K562 (cell line): ENCODE data around the gene VPS11. TPM values are rescaled to one million over a fixed set of nuclear protein-coding genes. Genes with fewer than 3 reads are reported as not detected.

Experiments used
- ADNP ChIP-seq: fragments of 200-800 bp; sonication (Bioruptor generic); IDR thresholded peaks from 2 replicates; pipeline ENCODE4 v1.6.1; 2016; ENCODE audit warnings: missing genetic modification characterization, missing compliant biosample characterization
- ARID2 ChIP-seq: fragments of 450-650 bp; IDR thresholded peaks from 2 replicates; pipeline ENCODE4 v1.6.1; 2017; ENCODE audit warnings: antibody characterized with exemption, mild to moderate bottlenecking
- HDAC1 ChIP-seq, 2 experiments: fragments of 450-650 bp; IDR thresholded peaks; 2 replicates each; pipeline ENCODE4 v1.6.1; 2016 to 2017; ENCODE audit warnings: inconsistent platforms in 1 of 2, mild to moderate bottlenecking in 1 of 2, moderate library complexity in 1 of 2
- KLF10 ChIP-seq: fragments of 250-450 bp; sonication (Bioruptor Pico); IDR thresholded peaks from 2 replicates; pipeline ENCODE4 v1.6.1; 2021; ENCODE audit warnings: matching md5 sums
- MIER1 ChIP-seq: fragments of 450-650 bp; IDR thresholded peaks from 2 replicates; pipeline ENCODE4 v1.6.1; 2016; ENCODE audit warnings: antibody characterized with exemption, mild to moderate bottlenecking, low read depth
- POLR2AphosphoS2 ChIP-seq: IDR thresholded peaks from 2 replicates; pipeline ENCODE4 v1.6.1; 2012; ENCODE audit warnings: low read length, improper control_type of control experiment
- SIRT6 ChIP-seq: IDR thresholded peaks from one replicate; pipeline ENCODE4 v1.6.1; 2012; ENCODE audit warnings: low read depth, mild to moderate bottlenecking, control low read depth, inconsistent platforms, low read length, moderate library complexity
- TCF3 ChIP-seq: sonication (generic); formaldehyde crosslinking; IDR thresholded peaks from 2 replicates; pipeline ENCODE4 v1.4.0; 2020; ENCODE audit warnings: mild to moderate bottlenecking, missing genetic modification reagents
- ZKSCAN3 ChIP-seq: fragments of 250-450 bp; sonication (Bioruptor Pico); IDR thresholded peaks from 2 replicates; pipeline ENCODE4 v1.4.0; 2020
- ZNF354B ChIP-seq: fragments of 250-450 bp; sonication (Bioruptor Pico); IDR thresholded peaks from 2 replicates; pipeline ENCODE4 v1.4.0; 2020
- ZNF586 ChIP-seq: fragments of 450-650 bp; formaldehyde crosslinking; conservative IDR thresholded peaks from 2 replicates; pipeline ENCODE4 v1.4.0; 2020; ENCODE audit warnings: mild to moderate bottlenecking, moderate library complexity
- polyA plus RNA-seq, 8 experiments: library from polyadenylated mRNA; depleted of rRNA in 4 of 8; stranded (reverse) in 5 of 8; unstranded in 3 of 8; fragments of >200 nt; fragmentation: Nextera tagmentation in 2 of 8; fragmentation: Illumina TruSeq in 1 of 8; extraction: Ambion mirVana in 2 of 8; extraction: Trizol in 1 of 8; gene quantifications; 2 replicates each; pipeline versions ENCODE4 v1.2.1 to v1.2.3, GENCODE V29; 2011 to 2014; ENCODE audit warnings: inconsistent platforms in 1 of 8, missing spikeins in 1 of 8
- total RNA-seq, 7 experiments: library from RNA; depleted of rRNA in 6 of 7; stranded (reverse); fragments of >200 nt in 6 of 7; fragmentation: Illumina TruSeq in 2 of 7; extraction: Trizol in 2 of 7; gene quantifications; 2 replicates each; pipeline versions ENCODE4 v1.2.1 to v1.2.3, GENCODE V29; 2011 to 2021; ENCODE audit warnings: low replicate concordance in 1 of 7
- TF ChIP-seq, protein P1 (sequence below): fragments of 450-650 bp; IDR thresholded peaks from 2 replicates; pipeline ENCODE4 v1.6.1; 2017; ENCODE audit warnings: antibody characterized with exemption
- TF ChIP-seq, protein P2 (sequence below): fragments of 250-450 bp; sonication (Bioruptor Pico); IDR thresholded peaks from 2 replicates; pipeline ENCODE4 v1.5.1; 2021; ENCODE audit warnings: mild to moderate bottlenecking
- TF ChIP-seq, protein P3 (sequence below): fragments of 450-650 bp; formaldehyde crosslinking; IDR thresholded peaks from 2 replicates; pipeline ENCODE4 v1.4.0; 2022; ENCODE audit warnings: missing genetic modification characterization
- TF ChIP-seq, protein P4 (sequence below): fragments of 250-450 bp; sonication (Bioruptor Pico); IDR thresholded peaks from 2 replicates; pipeline ENCODE4 v1.8.0; 2022; ENCODE audit warnings: inconsistent platforms

VPS11 gene
- total and polyA plus RNA-seq, 9 of the 15 experiments (the other 6 are each of a cell fraction or from before 2014, with no cell fraction given) = 14.1 to 35.5 (median 27.5) TPM

DNA sequence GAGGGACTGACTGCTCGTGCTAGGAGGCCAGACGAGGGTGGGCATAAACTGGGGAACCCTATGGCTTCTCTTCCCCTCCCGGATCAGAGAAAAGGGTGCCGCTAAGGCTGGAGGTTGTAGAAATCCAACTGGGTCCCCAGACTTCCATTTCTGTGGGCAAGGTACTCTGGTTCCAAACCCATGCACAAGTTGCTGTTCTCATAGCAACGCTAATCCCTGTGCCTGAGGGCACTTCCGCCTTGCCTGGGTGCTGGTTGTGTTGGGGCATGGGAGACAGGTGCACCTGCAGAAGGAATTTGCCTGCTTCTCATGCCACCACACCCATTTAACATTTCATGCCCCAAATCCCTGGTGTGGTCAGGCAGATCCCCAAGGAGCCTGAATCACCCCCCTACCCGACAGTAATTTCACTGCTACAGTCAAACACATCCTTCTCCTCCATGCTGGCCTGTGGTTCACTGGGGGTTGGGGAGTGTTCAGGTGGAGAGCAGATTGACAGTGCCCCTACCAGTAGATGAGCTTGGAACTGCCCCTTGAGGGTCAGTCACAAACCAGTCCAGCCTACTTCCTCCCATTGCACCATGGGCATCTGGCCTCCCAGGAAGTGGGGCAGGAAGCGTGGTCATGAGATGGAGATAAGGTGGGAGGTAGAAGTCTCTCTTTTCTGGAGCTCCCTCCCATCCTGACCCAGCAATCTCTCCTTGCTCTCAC is 40.7 kb downstream of the VPS11 start (continued):
- TF ChIP-seq, protein P1, sequence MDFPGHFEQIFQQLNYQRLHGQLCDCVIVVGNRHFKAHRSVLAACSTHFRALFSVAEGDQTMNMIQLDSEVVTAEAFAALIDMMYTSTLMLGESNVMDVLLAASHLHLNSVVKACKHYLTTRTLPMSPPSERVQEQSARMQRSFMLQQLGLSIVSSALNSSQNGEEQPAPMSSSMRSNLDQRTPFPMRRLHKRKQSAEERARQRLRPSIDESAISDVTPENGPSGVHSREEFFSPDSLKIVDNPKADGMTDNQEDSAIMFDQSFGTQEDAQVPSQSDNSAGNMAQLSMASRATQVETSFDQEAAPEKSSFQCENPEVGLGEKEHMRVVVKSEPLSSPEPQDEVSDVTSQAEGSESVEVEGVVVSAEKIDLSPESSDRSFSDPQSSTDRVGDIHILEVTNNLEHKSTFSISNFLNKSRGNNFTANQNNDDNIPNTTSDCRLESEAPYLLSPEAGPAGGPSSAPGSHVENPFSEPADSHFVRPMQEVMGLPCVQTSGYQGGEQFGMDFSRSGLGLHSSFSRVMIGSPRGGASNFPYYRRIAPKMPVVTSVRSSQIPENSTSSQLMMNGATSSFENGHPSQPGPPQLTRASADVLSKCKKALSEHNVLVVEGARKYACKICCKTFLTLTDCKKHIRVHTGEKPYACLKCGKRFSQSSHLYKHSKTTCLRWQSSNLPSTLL = no peak
- no peak for TF ChIP-seq TCF3 (CRISPR knock-in tag)
- no peak for TF ChIP-seq ZNF354B
- no peak for TF ChIP-seq ARID2
- no peak for TF ChIP-seq ZNF586 (CRISPR knock-in tag)
- TF ChIP-seq, protein P2, sequence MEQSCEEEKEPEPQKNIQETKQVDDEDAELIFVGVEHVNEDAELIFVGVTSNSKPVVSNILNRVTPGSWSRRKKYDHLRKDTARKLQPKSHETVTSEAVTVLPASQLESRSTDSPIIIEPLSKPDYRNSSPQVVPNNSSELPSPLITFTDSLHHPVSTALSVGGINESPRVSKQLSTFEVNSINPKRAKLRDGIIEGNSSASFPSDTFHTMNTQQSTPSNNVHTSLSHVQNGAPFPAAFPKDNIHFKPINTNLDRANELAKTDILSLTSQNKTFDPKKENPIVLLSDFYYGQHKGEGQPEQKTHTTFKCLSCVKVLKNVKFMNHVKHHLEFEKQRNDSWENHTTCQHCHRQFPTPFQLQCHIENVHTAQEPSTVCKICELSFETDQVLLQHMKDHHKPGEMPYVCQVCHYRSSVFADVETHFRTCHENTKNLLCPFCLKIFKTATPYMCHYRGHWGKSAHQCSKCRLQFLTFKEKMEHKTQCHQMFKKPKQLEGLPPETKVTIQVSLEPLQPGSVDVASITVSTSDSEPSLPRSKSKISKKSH (CRISPR knock-in tag) = no peak
- TF ChIP-seq KLF10 = no peak
- no peak for TF ChIP-seq SIRT6
- TF ChIP-seq HDAC1 (IDR thresholded peaks at IDR 0.05) = peak in 1 of 2 experiments; percentile 76; a peak in 1 of 4 replicates
- TF ChIP-seq, protein P3, sequence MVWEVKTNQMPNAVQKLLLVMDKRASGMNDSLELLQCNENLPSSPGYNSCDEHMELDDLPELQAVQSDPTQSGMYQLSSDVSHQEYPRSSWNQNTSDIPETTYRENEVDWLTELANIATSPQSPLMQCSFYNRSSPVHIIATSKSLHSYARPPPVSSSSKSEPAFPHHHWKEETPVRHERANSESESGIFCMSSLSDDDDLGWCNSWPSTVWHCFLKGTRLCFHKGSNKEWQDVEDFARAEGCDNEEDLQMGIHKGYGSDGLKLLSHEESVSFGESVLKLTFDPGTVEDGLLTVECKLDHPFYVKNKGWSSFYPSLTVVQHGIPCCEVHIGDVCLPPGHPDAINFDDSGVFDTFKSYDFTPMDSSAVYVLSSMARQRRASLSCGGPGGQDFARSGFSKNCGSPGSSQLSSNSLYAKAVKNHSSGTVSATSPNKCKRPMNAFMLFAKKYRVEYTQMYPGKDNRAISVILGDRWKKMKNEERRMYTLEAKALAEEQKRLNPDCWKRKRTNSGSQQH (CRISPR knock-in tag) = no peak
- no peak for TF ChIP-seq POLR2AphosphoS2
- TF ChIP-seq, protein P4, sequence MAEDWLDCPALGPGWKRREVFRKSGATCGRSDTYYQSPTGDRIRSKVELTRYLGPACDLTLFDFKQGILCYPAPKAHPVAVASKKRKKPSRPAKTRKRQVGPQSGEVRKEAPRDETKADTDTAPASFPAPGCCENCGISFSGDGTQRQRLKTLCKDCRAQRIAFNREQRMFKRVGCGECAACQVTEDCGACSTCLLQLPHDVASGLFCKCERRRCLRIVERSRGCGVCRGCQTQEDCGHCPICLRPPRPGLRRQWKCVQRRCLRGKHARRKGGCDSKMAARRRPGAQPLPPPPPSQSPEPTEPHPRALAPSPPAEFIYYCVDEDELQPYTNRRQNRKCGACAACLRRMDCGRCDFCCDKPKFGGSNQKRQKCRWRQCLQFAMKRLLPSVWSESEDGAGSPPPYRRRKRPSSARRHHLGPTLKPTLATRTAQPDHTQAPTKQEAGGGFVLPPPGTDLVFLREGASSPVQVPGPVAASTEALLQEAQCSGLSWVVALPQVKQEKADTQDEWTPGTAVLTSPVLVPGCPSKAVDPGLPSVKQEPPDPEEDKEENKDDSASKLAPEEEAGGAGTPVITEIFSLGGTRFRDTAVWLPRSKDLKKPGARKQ = no peak
- TF ChIP-seq ADNP (tag) = no peak
- no peak for TF ChIP-seq MIER1
- TF ChIP-seq ZKSCAN3 (CRISPR knock-in tag) = no peak
